ENCODE data around the gene ASB14.

Gene ASB14

DNA sequence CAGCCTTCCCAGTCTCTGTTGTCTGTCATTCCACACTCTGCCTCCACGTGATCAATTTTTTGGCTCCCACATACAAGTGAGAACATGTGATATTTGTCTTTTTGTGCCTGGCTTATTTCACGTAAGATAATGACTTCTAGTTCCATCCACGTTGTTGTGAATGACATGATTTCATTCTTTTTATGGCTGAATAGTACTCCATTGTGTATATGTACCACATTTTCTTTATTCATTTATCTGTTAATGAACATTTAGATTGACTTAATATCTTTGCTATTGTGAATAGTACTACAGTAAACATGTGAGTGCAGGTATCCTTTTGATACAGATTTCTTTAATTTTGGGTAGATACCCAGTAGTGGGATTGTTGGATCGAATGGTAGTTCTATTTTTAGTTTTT lies 31.4 kb downstream of the ASB14 start:
- Histone ChIP-seq H3K9me3 (ENCODE audit: control insufficient read depth, insufficient read depth, low read depth, low read length) (no peaks in the 10 kb centered on the region), H3K4me3 (ENCODE audit: low read depth, low read length) (no peak overlapping the region), H3K36me3 (ENCODE audit: control insufficient read depth in 2 of 2, insufficient read depth in 1 of 2, low read length in 2 of 2) (peaks cover 58 to 86% of the 10 kb centered on the region in 2 experiments), H3K27ac (ENCODE audit: extremely low read depth, low read depth, low read length) (no peak overlapping the region), H3K4me1 (ENCODE audit: control insufficient read depth, insufficient read depth, low read length) (no peaks in the 10 kb centered on the region)
- POLR2A ChIA-PET = no interaction called here
- TF ChIP-seq ZNF521 (tag by site-specific recombination; IDR thresholded peaks at IDR 0.05) (no peak), ZNF146 (tag by site-specific recombination; IDR thresholded peaks at IDR 0.05) (peak; percentile 66; the same call in 1 of the 2 replicates), ZNF791 (tag by site-specific recombination; IDR thresholded peaks at IDR 0.05) (no peak), ZNF530 (tag by site-specific recombination; IDR thresholded peaks at IDR 0.05; ENCODE audit: low read depth) (no peak), SCRT2 (tag by site-specific recombination; IDR thresholded peaks at IDR 0.05) (no peak)
- CTCF ChIA-PET = no interaction called here

DNA sequence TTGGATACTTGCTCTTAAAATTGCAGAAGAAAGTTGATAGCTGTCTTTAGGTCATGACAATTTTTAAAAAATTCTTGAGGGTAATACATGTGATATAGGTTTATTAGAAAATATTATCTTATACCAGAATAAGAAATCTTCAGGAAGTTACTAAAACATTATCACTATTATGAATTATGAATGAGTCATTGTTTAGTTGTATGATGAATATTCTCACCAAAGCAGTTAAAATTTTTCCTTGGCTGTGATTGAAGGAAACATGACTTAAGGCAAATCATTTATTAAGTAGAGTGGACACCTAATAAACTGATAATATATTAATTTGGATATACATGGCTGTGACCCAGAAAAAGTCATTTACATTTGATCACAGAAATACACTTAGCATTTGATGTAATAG lies 34.8 kb downstream of the ASB14 start:
- ChIA-PET POLR2A (no interaction called here), CTCF (interaction anchor here (0.6 kb wide), 1 partner anchor 14 kb away, joined by 4 read pairs; no protein-coding TSS in a partner anchor)
- TF ChIP-seq ZNF175 (tag by site-specific recombination; IDR thresholded peaks at IDR 0.05) = no peak
- no peak for TF ChIP-seq ZNF561 (tag by site-specific recombination; IDR thresholded peaks at IDR 0.05; ENCODE audit: borderline replicate concordance)
- no peak for TF ChIP-seq ZNF292 (tag by site-specific recombination; IDR thresholded peaks at IDR 0.05; ENCODE audit: borderline replicate concordance, low read depth)
- no peak for TF ChIP-seq ZNF311 (tag by site-specific recombination; IDR thresholded peaks at IDR 0.05; ENCODE audit: borderline replicate concordance)
- TF ChIP-seq ZSCAN23 (tag by site-specific recombination; IDR thresholded peaks at IDR 0.05) = no peak
- no peak for TF ChIP-seq ZNF266 (tag by site-specific recombination; IDR thresholded peaks at IDR 0.05; ENCODE audit: low read depth)
- Histone ChIP-seq H3K4me3 (ENCODE audit: low read depth, low read length) (no peak overlapping the region), H3K4me1 (ENCODE audit: control insufficient read depth, insufficient read depth, low read length) (no peaks in the 10 kb centered on the region; the same call in 1 of the 2 replicates), H3K27ac (ENCODE audit: extremely low read depth, low read depth, low read length) (no peak overlapping the region), H3K36me3 (ENCODE audit: control insufficient read depth in 2 of 2, insufficient read depth in 1 of 2, low read length in 2 of 2) (peaks cover 41 to 76% of the 10 kb centered on the region in 2 experiments), H3K9me3 (ENCODE audit: control insufficient read depth, insufficient read depth, low read depth, low read length) (no peaks in the 10 kb centered on the region)

DNA sequence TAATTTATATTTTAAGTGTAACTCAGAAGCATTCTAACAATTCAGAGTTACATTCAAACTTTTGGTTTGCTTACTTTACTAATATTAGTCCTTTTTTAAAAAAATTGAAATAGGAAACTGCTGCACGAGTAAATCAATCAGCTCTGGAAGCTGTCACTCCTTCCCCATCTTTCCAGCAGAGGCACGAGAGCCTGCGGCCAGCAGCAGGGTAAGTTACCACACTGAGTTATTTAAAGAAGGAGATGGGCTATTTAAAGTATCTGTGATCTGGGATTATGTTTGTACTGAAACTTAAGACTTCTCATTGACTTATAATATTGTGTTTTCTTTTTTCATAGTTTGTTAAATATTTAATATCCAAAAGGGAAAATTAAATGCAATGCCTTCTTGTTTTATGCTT lies 35.6 kb downstream of the ASB14 start:
- ChIA-PET CTCF (no interaction called here), POLR2A (no interaction called here)
- H3K36me3 ChIP-seq (ENCODE audit: control insufficient read depth in 2 of 2, insufficient read depth in 1 of 2, low read length in 2 of 2) = peaks cover 41 to 73% of the 10 kb centered on the region in 2 experiments
- H3K4me1 ChIP-seq (ENCODE audit: control insufficient read depth, insufficient read depth, low read length) = peaks cover 3% of the 10 kb centered on the region
- H3K9me3 ChIP-seq (ENCODE audit: control insufficient read depth, insufficient read depth, low read depth, low read length) = no peaks in the 10 kb centered on the region
- TF ChIP-seq ZNF473 (tag by site-specific recombination; IDR thresholded peaks at IDR 0.05) = no peak
- TF ChIP-seq ZNF670 (tag by site-specific recombination; IDR thresholded peaks at IDR 0.05; ENCODE audit: low read depth) = no peak
- TF ChIP-seq, protein P1, sequence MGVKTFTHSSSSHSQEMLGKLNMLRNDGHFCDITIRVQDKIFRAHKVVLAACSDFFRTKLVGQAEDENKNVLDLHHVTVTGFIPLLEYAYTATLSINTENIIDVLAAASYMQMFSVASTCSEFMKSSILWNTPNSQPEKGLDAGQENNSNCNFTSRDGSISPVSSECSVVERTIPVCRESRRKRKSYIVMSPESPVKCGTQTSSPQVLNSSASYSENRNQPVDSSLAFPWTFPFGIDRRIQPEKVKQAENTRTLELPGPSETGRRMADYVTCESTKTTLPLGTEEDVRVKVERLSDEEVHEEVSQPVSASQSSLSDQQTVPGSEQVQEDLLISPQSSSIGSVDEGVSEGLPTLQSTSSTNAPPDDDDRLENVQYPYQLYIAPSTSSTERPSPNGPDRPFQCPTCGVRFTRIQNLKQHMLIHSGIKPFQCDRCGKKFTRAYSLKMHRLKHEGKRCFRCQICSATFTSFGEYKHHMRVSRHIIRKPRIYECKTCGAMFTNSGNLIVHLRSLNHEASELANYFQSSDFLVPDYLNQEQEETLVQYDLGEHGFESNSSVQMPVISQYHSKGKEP (tag by site-specific recombination; IDR thresholded peaks at IDR 0.05) = no peak
- no peak for TF ChIP-seq ZNF658 (tag by site-specific recombination; IDR thresholded peaks at IDR 0.05)
- TF ChIP-seq ZNF555 (tag by site-specific recombination; conservative IDR thresholded peaks at IDR 0.05) = no peak
- no peak for TF ChIP-seq ZNF629 (tag by site-specific recombination; IDR thresholded peaks at IDR 0.05)
- no peak for TF ChIP-seq ZNF23 (tag by site-specific recombination; IDR thresholded peaks at IDR 0.05; ENCODE audit: borderline replicate concordance)
- TF ChIP-seq ZBTB20 (tag by site-specific recombination; IDR thresholded peaks at IDR 0.05) = no peak
- no peak for TF ChIP-seq ZNF202 (tag by site-specific recombination; IDR thresholded peaks at IDR 0.05; ENCODE audit: borderline replicate concordance)
- TF ChIP-seq OVOL3 (tag by site-specific recombination; IDR thresholded peaks at IDR 0.05) = no peak
- no peak for TF ChIP-seq ZNF623 (tag by site-specific recombination; IDR thresholded peaks at IDR 0.05)
- TF ChIP-seq ZBTB48 (tag by site-specific recombination; IDR thresholded peaks at IDR 0.05) = no peak
- no peak for TF ChIP-seq ZNF510 (tag by site-specific recombination; IDR thresholded peaks at IDR 0.05; ENCODE audit: insufficient replicate concordance)
- no peak for TF ChIP-seq ZNF433 (tag by site-specific recombination; IDR thresholded peaks at IDR 0.05; ENCODE audit: low read depth)
- no peak for TF ChIP-seq ZNF585B (tag by site-specific recombination; IDR thresholded peaks at IDR 0.05)
- no peak for TF ChIP-seq ZBTB21 (tag by site-specific recombination; IDR thresholded peaks at IDR 0.05)
- no peak for TF ChIP-seq ZNF768 (tag by site-specific recombination; IDR thresholded peaks at IDR 0.05)
- TF ChIP-seq SP7 (tag by site-specific recombination; IDR thresholded peaks at IDR 0.05) = no peak
- no peak for TF ChIP-seq ZNF837 (tag by site-specific recombination; IDR thresholded peaks at IDR 0.05)
- H3K4me3 ChIP-seq (ENCODE audit: low read depth, low read length) = no peak overlapping the region
- H3K27ac ChIP-seq (ENCODE audit: extremely low read depth, low read depth, low read length) = no peak overlapping the region

Measured in HEK293 (cell line).